ENCODE data around the gene JAML.

- TF ChIP-seq CTCF (conservative IDR thresholded peaks at IDR 0.05; ENCODE audit: low read length) (no peak), EZH2phosphoT487 (IDR thresholded peaks at IDR 0.05; ENCODE audit: borderline replicate concordance) (no peak)
Measured at GRCh38 chr11:118149493-118149892, 75.3 kb downstream of the JAML start.
